ENCODE data around the gene HES7.

Gene HES7

GRCh38 chr17:8074554-8074953 is 49.4 kb downstream of the HES7 start:
- H3K4me1 ChIP-seq (ENCODE audit: insufficient read depth, low read length), result no peaks in the 10 kb centered on the region
- H3K27me3 ChIP-seq (ENCODE audit: insufficient read depth, low read length), result peaks cover 92% of the 10 kb centered on the region
- no peak overlapping the region for H3K9ac ChIP-seq (ENCODE audit: low read depth, low read length)
- H3K36me3 ChIP-seq (ENCODE audit: insufficient read depth, low read length), result no peaks in the 10 kb centered on the region
- H3K9me3 ChIP-seq (ENCODE audit: insufficient read depth, low read depth, low read length), result no peaks in the 10 kb centered on the region
- H3K27ac ChIP-seq (ENCODE audit: low read depth, low read length), result no peak overlapping the region
- 65% methylated on average over 7 of the region's 7 CpGs for WGBS
- H3K4me3 ChIP-seq (ENCODE audit: low read length), result no peak overlapping the region

- H3K4me3 ChIP-seq (ENCODE audit: low read length), result peak overlapping the region; percentile 48; the same call in 1 of the 2 replicates
- H3K36me3 ChIP-seq (ENCODE audit: insufficient read depth, low read length), result no peaks in the 10 kb centered on the region
- WGBS, result 8% methylated on average over 28 of the region's 28 CpGs
- H3K27me3 ChIP-seq (ENCODE audit: insufficient read depth, low read length), result peaks cover 93% of the 10 kb centered on the region
- no peak overlapping the region for H3K27ac ChIP-seq (ENCODE audit: low read depth, low read length)
- H3K4me1 ChIP-seq (ENCODE audit: insufficient read depth, low read length), result no peaks in the 10 kb centered on the region
- H3K9me3 ChIP-seq (ENCODE audit: insufficient read depth, low read depth, low read length), result no peaks in the 10 kb centered on the region
- no peak overlapping the region for H3K9ac ChIP-seq (ENCODE audit: low read depth, low read length)
These were observed 50.0 kb downstream of the HES7 start for GRCh38 chr17:8073627-8074484.

GRCh38 chr17:8072729-8073461 is 51.0 kb downstream of the HES7 start:
- Histone ChIP-seq H3K27me3 (ENCODE audit: insufficient read depth, low read length) (peaks cover 98% of the 10 kb centered on the region), H3K36me3 (ENCODE audit: insufficient read depth, low read length) (no peaks in the 10 kb centered on the region), H3K9ac (ENCODE audit: low read depth, low read length) (no peak overlapping the region), H3K9me3 (ENCODE audit: insufficient read depth, low read depth, low read length) (no peaks in the 10 kb centered on the region), H3K4me3 (ENCODE audit: low read length) (peak overlapping the region; percentile 48), H3K4me1 (ENCODE audit: insufficient read depth, low read length) (no peaks in the 10 kb centered on the region), H3K27ac (ENCODE audit: low read depth, low read length) (no peak overlapping the region)
- 4% methylated on average over 40 of the region's 40 CpGs for WGBS

GRCh38 chr17:8072341-8072728 is 51.6 kb downstream of the HES7 start:
- Histone ChIP-seq H3K27ac (ENCODE audit: low read depth, low read length) (no peak overlapping the region), H3K4me1 (ENCODE audit: insufficient read depth, low read length) (no peaks in the 10 kb centered on the region), H3K27me3 (ENCODE audit: insufficient read depth, low read length) (peaks cover 96% of the 10 kb centered on the region), H3K9ac (ENCODE audit: low read depth, low read length) (no peak overlapping the region), H3K9me3 (ENCODE audit: insufficient read depth, low read depth, low read length) (no peaks in the 10 kb centered on the region), H3K4me3 (ENCODE audit: low read length) (peak overlapping the region; percentile 48), H3K36me3 (ENCODE audit: insufficient read depth, low read length) (no peaks in the 10 kb centered on the region)
- WGBS, result 8% methylated on average over 28 of the region's 28 CpGs

GRCh38 chr17:8071496-8071895 is 52.4 kb downstream of the HES7 start:
- H3K36me3 ChIP-seq (ENCODE audit: insufficient read depth, low read length), result no peaks in the 10 kb centered on the region
- H3K4me3 ChIP-seq (ENCODE audit: low read length), result no peak overlapping the region
- H3K9me3 ChIP-seq (ENCODE audit: insufficient read depth, low read depth, low read length), result no peaks in the 10 kb centered on the region
- H3K9ac ChIP-seq (ENCODE audit: low read depth, low read length), result no peak overlapping the region
- no peak overlapping the region for H3K27ac ChIP-seq (ENCODE audit: low read depth, low read length)
- peaks cover 94% of the 10 kb centered on the region for H3K27me3 ChIP-seq (ENCODE audit: insufficient read depth, low read length)
- no peaks in the 10 kb centered on the region for H3K4me1 ChIP-seq (ENCODE audit: insufficient read depth, low read length)
- 82% methylated on average over 12 of the region's 12 CpGs for WGBS

Data from HUES64 (cell line).